ENCODE data around the gene TUT1. TPM values are rescaled to one million over a fixed set of nuclear protein-coding genes. Genes with fewer than 3 reads are reported as not detected.
A peak's percentile ranks its signal among the peaks of the same experiment; 100 is the strongest.

TUT1 gene
- total RNA-seq, 1 donor from 2014 or later = 41.7 TPM

DNA sequence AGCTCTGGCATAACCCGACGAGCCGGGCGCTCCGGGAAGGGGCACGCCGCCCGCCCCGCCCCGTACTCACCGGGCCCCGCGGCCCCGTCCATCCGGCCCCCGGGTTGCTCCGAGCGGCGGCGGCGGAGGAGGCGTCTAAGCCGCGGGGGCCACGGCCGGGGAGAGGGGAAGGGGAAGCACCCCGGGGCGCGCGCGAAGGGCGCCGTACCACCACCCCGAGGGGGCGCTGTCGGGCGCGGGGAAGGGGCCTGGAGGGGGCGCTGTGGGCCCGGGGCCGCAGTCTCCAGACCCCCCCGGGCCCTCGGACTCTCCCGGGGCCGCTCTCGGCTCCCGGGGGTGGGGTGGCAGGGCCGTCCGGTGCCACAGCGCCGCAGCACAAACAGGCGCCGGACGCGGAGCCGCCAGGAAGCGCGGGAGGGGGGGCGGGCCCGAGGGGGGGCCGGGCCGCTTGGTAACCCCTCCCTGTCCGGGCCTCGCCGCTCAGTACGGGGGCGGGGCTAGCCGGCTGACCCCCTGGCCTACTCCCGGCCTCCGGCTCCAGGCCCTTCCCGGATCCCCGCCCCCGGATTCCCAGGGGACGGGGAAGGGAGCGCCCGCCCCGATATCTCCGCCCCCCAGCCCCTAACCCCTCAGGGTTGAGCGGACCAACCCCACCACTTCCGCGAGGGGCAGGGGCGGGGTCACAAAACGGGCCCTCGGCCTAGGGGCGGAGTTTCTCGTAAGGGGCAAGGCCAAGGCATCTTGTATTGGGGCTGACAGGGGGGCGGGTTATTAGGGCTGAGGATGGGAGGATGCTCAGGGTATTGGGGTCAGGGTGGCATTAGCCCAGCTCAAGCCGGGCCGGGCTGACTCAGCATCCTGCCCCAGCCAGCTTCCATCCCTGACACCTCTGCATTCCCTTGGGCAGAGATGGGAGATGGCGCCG lies 21.3 kb upstream of the TUT1 start, which contains the start of the genes EML3 and ROM1:
EML3 (minus strand) TSS at position 410 of the 925 bp plus-strand sequence; CDS start at position 92, 318 bp downstream.
ROM1 (plus strand) TSS at position 892 of the 925 bp plus-strand sequence; CDS start at position 917, 25 bp downstream.
- peak within 1 kb of the TSS; percentile 95 for H3K27ac Mint-ChIP-seq
- H3K4me1 Mint-ChIP-seq (ENCODE audit: low read depth) = peaks cover 34% of the 10 kb centered on the region
- H3K4me3 Mint-ChIP-seq (ENCODE audit: low read depth) = peak within 1 kb of the TSS; percentile 99
- H3K9me3 Mint-ChIP-seq = no peaks in the 10 kb centered on the region
- H3K27me3 Mint-ChIP-seq (ENCODE audit: low read depth) = no peaks in the 10 kb centered on the region
- DNase-seq (ENCODE audit: low spot score) = peak; percentile 86
- intact Hi-C loops (cut with micrococcal nuclease) = loop anchor here (1.0 to 5.0 kb wide), 4 partner anchors 9 to 52 kb away; partner anchors contain the start of genes B3GAT3, C11orf98, CSKMT and EEF1G
- H3K36me3 Mint-ChIP-seq (ENCODE audit: low read depth) = peaks cover 59% of the 10 kb centered on the region

DNA sequence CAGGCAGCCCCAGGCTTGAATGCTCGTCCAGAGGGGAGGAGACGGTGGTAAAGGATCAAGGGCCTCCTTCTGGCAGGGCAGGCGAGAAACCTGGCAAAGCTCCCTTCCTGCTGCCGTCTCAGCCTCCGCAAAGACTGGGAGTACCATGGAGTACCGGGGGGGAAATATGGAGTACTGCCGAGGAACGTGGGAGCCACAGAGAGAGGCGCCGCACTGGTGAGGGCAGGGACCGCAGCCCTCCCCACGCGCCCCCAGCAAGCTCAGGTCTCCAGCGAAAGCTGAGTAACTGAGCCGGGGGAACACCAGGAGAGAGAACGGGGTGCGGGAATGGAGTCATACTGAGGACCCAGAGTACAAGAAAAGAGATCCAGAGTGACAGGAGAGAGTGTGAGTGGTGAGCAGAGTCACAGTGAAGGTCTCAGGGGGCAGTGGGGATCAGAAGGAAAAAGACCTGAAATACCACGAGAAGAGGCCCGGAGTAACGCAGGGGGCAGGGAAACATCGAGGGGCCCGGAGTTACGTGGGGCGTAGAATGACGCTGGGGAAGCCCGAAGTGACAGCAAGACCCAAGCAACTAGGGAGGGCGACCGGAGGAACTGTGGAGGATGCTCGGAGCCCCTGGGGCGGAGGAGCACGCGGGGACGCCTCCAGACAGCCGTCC lies 20.5 kb upstream of the TUT1 start:
- Mint-ChIP-seq H3K4me3 (ENCODE audit: low read depth) (peak overlapping the region; percentile 99), H3K27me3 (ENCODE audit: low read depth) (no peaks in the 10 kb centered on the region), H3K27ac (peak overlapping the region; percentile 95), H3K4me1 (ENCODE audit: low read depth) (peaks cover 34% of the 10 kb centered on the region), H3K9me3 (no peaks in the 10 kb centered on the region), H3K36me3 (ENCODE audit: low read depth) (peaks cover 59% of the 10 kb centered on the region)
- DNase-seq (ENCODE audit: low spot score) = no peak
- intact Hi-C loops (cut with micrococcal nuclease) = loop anchor here (1.0 to 5.0 kb wide), 4 partner anchors 9 to 53 kb away; partner anchors contain the start of genes B3GAT3, C11orf98, CSKMT and EEF1G

DNA sequence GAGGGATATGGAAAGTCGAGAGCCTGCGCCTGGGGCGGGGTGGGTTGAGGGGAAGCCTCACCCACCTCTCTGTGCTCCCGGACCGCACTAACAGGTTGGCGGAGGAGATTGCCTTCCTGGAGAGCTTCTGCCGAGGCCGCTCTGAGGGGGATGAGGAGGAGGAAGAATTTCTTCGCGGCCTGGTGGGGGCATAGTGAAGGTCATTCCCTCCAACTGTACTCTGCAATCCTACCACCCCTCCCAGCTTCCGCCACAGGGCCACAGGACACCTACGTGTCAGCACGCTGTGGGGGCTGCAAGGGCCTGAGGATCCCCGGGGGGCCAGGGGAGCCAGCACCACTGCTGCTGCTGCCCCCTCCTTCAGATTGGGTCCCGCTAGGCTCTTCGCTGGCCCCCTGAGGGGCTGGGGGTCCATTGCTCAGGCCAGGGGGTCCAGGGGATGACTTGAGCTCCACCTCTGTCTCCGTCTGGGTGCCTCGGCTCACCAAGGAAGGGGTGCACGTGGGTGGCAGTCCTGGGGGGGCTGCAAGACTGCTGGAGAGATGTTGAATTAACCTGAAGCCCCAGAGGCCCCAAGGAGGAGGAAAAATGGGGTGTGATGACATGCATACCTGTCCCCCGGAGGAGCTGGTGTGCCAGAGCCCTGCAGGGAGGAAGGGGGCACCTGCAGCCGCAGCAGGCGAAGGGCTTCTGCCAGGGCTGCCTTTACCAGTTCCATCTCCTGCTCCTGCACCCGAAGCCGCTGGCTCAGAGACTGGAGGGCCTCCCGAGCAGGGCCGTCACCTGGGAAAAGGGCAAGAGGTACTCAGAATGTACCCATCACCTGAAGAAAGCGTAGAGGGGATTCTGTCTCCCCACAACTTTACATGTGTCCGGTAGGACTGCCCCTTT lies 19.7 kb upstream of the TUT1 start:
- Mint-ChIP-seq H3K9me3 (no peaks in the 10 kb centered on the region), H3K36me3 (ENCODE audit: low read depth) (peaks cover 59% of the 10 kb centered on the region), H3K27ac (peak overlapping the region; percentile 95), H3K4me1 (ENCODE audit: low read depth) (peaks cover 34% of the 10 kb centered on the region), H3K4me3 (ENCODE audit: low read depth) (peak overlapping the region; percentile 99), H3K27me3 (ENCODE audit: low read depth) (no peaks in the 10 kb centered on the region)
- intact Hi-C loops (cut with micrococcal nuclease) = loop anchor here (5.0 kb wide), 1 partner anchor 39 kb away; the partner anchor contains the start of gene EEF1G
- DNase-seq (ENCODE audit: low spot score) = no peak

DNA sequence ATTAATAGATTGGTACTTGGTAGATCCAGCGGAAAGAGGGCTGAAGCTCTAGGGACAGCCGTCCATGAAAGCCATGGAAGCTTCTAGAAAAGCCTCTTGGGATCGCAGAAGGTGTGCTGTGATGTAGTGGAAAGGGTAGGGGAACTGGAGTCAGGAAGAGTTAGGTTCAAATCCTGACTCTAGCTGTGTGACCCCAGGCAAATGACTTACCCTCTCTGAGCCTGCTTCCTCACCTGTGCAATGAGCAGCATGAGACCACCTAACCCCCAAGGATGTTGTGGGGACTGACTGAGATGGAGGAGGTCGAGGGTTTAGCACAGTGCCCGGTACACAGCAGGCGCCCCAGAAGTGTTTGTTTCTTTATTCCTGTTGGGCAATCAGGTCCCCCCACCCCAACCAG lies 19.1 kb upstream of the TUT1 start:
- Mint-ChIP-seq H3K36me3 (ENCODE audit: low read depth) (peaks cover 65% of the 10 kb centered on the region), H3K4me3 (ENCODE audit: low read depth) (peak overlapping the region; percentile 99), H3K27me3 (ENCODE audit: low read depth) (no peaks in the 10 kb centered on the region), H3K4me1 (ENCODE audit: low read depth) (peaks cover 34% of the 10 kb centered on the region), H3K9me3 (no peaks in the 10 kb centered on the region), H3K27ac (peak overlapping the region; percentile 70)
- no peak for DNase-seq (ENCODE audit: low spot score)
- intact Hi-C loops (cut with micrococcal nuclease) = loop anchor here (5.0 kb wide), 1 partner anchor 38 kb away; the partner anchor contains the start of gene EEF1G

DNA sequence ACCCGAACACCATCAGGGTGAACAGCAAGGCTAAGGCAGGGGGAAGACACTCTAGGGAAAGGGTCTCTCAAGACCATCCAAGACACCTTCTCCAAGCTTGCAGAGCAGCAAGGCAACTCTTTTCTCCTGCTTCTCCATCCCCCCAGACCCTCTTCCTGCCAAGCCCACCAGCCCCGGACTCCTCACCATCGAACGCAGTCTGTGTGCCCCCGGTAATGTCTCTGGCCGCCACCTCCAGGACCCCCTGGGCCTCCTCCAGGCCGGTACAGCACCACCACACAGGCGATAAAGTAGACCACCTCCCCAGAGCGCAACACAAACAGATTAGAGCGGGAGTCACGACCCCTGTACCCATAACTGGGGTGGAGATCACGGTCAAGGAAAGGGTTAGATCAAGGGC lies 17.5 kb upstream of the TUT1 start:
- intact Hi-C loops (cut with micrococcal nuclease) = no loop called here
- DNase-seq (ENCODE audit: low spot score) = no peak
- H3K27ac Mint-ChIP-seq = no peak overlapping the region
- H3K9me3 Mint-ChIP-seq = no peaks in the 10 kb centered on the region
- H3K36me3 Mint-ChIP-seq (ENCODE audit: low read depth) = peaks cover 65% of the 10 kb centered on the region
- H3K4me3 Mint-ChIP-seq (ENCODE audit: low read depth) = peak overlapping the region; percentile 26
- H3K27me3 Mint-ChIP-seq (ENCODE audit: low read depth) = no peaks in the 10 kb centered on the region
- peaks cover 26% of the 10 kb centered on the region for H3K4me1 Mint-ChIP-seq (ENCODE audit: low read depth)

DNA sequence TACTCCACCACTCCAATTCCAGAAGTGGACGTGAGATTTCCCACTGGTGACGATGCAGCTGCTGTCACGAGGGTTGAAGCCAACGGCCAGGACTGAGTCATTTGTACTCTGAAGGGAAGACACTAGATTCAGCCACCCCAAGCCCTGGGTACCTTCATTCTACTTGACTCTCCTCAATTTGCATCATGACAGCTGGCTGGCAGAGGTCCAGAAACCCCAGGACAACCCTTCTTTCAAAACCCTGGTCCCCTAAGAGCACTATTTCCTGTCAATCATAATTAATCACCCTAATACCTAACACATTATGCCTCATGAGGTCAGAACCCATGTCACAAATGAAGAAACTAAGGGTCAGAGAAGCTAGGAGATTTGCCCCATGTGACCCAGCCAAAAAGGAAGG lies 16.4 kb upstream of the TUT1 start:
- intact Hi-C loops (cut with micrococcal nuclease) = no loop called here
- Mint-ChIP-seq H3K9me3 (no peaks in the 10 kb centered on the region), H3K27me3 (ENCODE audit: low read depth) (no peaks in the 10 kb centered on the region), H3K27ac (no peak overlapping the region), H3K4me3 (ENCODE audit: low read depth) (no peak overlapping the region), H3K4me1 (ENCODE audit: low read depth) (peaks cover 28% of the 10 kb centered on the region), H3K36me3 (ENCODE audit: low read depth) (peaks cover 74% of the 10 kb centered on the region)
- no peak for DNase-seq (ENCODE audit: low spot score)

DNA sequence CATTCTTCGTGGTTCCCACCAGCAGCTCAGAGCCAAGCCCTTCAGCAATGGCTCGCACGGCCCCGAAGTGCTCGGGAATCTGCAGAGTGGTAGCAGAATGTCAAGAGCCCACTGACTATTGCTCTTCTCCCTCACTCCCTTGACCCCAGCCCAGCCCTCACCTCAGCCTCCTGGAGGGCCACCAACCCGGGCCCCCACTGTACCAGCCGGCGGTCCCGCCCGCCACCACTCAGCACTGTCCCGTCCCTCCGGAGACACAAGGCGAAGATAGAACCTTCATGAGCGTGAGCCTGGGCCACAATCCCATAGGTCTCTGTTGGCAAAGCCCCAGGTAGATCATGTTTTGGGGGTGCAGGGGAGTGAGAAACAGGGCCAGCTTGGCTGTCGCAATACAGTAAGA lies 14.6 kb upstream of the TUT1 start:
- no peaks in the 10 kb centered on the region for H3K27me3 Mint-ChIP-seq (ENCODE audit: low read depth)
- no peak for DNase-seq (ENCODE audit: low spot score)
- intact Hi-C loops (cut with micrococcal nuclease) = no loop called here

DNA sequence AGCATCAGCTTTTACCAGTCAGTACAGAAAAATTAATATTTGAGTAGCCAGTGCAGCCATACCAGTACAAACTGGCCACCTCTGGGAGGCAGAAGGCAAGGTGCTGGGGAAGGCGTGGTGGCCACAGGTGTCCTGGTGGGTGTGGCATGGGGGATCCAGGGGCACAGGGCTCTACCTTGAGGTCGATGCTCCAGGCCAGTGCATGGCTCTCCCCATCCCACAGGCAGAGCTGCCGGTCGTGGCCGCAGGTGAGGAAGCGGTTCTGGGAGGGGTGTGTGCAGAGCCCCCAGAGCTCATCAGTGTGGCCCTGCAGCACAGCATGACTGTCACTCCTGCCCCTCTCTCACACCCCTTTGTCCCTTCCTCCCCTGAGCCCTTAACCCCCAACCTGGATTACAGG lies 14.1 kb upstream of the TUT1 start:
- peaks cover 74% of the 10 kb centered on the region for H3K36me3 Mint-ChIP-seq (ENCODE audit: low read depth)
- H3K4me1 Mint-ChIP-seq (ENCODE audit: low read depth) = peaks cover 25% of the 10 kb centered on the region

More for the DNA sequence above, 14.6 kb upstream of the TUT1 start:
- Mint-ChIP-seq H3K4me1 (ENCODE audit: low read depth) (peaks cover 28% of the 10 kb centered on the region), H3K4me3 (ENCODE audit: low read depth) (no peak overlapping the region), H3K27ac (no peak overlapping the region), H3K36me3 (ENCODE audit: low read depth) (peaks cover 74% of the 10 kb centered on the region), H3K9me3 (no peaks in the 10 kb centered on the region)

DNA sequence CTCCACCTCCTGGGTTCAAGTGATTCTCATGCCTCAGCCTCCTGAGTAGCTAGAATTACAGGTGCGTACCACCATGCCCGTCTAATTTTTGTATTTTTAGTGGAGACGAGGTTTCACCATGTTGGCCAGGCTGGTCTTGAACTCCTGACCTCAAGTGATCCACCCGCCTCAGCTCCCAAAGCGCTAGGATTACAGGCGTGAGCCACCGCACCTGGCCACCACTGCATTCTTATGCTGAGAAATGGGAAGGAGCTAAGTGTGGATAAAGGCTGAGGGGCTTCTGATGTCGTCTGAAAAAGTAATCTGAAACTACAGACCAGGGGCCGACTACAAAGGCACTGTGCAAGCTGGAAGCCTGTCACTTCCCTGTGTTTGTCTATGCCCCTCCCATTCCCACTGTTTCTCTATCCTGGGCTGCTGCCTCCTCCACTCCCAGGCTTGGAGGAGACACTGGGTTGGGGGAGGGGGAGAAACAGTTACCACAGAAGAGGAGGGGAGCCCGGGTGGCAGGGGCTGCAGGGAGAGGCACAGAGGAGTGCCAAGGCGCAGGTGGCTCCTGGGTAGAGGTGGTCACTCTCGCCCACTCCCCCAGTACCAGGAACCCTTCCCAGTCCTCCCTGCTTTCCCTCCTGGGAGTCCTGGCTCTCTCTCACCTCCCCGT lies 13.3 kb upstream of the TUT1 start:
- Mint-ChIP-seq H3K4me1 (ENCODE audit: low read depth) (peaks cover 25% of the 10 kb centered on the region), H3K9me3 (no peaks in the 10 kb centered on the region), H3K27ac (no peak overlapping the region), H3K4me3 (ENCODE audit: low read depth) (no peak overlapping the region), H3K36me3 (ENCODE audit: low read depth) (peaks cover 75% of the 10 kb centered on the region), H3K27me3 (ENCODE audit: low read depth) (no peaks in the 10 kb centered on the region)
- DNase-seq (ENCODE audit: low spot score) = no peak
- intact Hi-C loops (cut with micrococcal nuclease) = loop anchor here (5.0 kb wide), 2 partner anchors 123 to 238 kb away; partner anchors contain the start of genes HNRNPUL2 and TTC9C

More for the DNA sequence above, 14.1 kb upstream of the TUT1 start:
- no peak for DNase-seq (ENCODE audit: low spot score)
- H3K4me3 Mint-ChIP-seq (ENCODE audit: low read depth) = no peak overlapping the region
- H3K27me3 Mint-ChIP-seq (ENCODE audit: low read depth) = no peaks in the 10 kb centered on the region
- intact Hi-C loops (cut with micrococcal nuclease) = no loop called here
- H3K27ac Mint-ChIP-seq = no peak overlapping the region
- no peaks in the 10 kb centered on the region for H3K9me3 Mint-ChIP-seq

DNA sequence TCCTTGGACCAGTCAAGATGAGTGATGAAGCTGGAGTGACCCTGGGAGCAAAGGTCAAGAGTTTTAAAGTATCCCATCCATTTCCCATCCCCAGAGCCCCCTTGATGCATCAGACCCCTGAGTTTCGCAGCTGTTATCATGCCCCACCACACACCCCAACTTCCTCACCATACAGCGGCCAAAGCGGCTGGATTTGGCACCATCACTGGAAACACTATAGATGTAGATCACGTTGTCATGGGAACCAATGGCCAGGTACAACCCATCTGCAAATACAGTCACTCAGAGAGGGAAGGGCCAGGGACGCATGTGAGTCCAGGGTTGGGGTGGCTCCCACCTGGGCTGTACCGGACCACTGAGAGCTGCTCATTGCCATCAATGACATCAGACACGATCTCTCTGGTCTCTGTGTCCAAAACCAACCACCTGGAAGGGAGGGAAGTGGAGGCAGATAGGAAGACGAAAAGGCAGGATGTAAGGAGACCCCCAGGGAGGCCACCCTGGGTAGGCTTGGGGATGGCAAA lies 12.5 kb upstream of the TUT1 start:
- Mint-ChIP-seq H3K27ac (no peak overlapping the region), H3K4me3 (ENCODE audit: low read depth) (peak overlapping the region; percentile 45)
- intact Hi-C loops (cut with micrococcal nuclease) = loop anchor here (5.0 kb wide), 2 partner anchors 123 to 238 kb away; partner anchors contain the start of genes HNRNPUL2 and TTC9C

DNA sequence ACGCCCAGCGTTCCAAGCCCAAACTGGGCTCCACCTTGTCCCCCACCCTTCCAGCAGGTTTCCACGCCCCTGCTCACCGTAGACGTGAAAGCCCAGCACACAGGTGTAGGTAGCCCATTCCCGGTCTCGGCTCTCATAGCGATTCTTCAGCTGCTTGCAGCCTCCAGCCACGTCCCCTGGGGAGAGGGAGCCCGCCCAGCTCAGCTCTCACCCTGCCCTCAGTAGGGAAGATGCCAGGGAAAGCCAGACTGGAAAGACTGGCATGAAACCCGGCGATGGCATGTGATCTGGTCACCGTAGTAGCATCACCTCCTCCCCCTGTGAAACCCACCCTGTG lies 11.7 kb upstream of the TUT1 start:
- intact Hi-C loops (cut with micrococcal nuclease) = loop anchor here (5.0 kb wide), 2 partner anchors 124 to 239 kb away; partner anchors contain the start of genes HNRNPUL2 and TTC9C
- Mint-ChIP-seq H3K27me3 (ENCODE audit: low read depth) (no peaks in the 10 kb centered on the region), H3K27ac (peak overlapping the region; percentile 21), H3K36me3 (ENCODE audit: low read depth) (peaks cover 77% of the 10 kb centered on the region), H3K4me1 (ENCODE audit: low read depth) (peaks cover 35% of the 10 kb centered on the region), H3K4me3 (ENCODE audit: low read depth) (peak overlapping the region; percentile 45), H3K9me3 (no peaks in the 10 kb centered on the region)
- DNase-seq (ENCODE audit: low spot score) = no peak

More for the DNA sequence above, 12.5 kb upstream of the TUT1 start:
- Mint-ChIP-seq H3K9me3 (no peaks in the 10 kb centered on the region), H3K27me3 (ENCODE audit: low read depth) (no peaks in the 10 kb centered on the region), H3K4me1 (ENCODE audit: low read depth) (peaks cover 28% of the 10 kb centered on the region), H3K36me3 (ENCODE audit: low read depth) (peaks cover 75% of the 10 kb centered on the region)
- DNase-seq (ENCODE audit: low spot score) = no peak
